GM18520 (cell line): ENCODE results near the gene DOK6.

ENCODE experiments used
- ATAC-seq: cut with Tn5 transposase; IDR thresholded peaks from one replicate; pipeline ENCODE4 v1.9.1; 2021; ENCODE audit not compliant: unreplicated experiment

The DOK6 gene

GRCh38 chr18:69680123-69680522, 279.4 kb downstream of the DOK6 start:
- ATAC-seq: no peak

- no peak for ATAC-seq
Observed at GRCh38 chr18:69683176-69683575, 282.5 kb downstream of the DOK6 start.

- ATAC-seq: no peak
Observed at GRCh38 chr18:69684789-69685188, 284.1 kb downstream of the DOK6 start.

- no peak for ATAC-seq
Observed at GRCh38 chr18:69686861-69687260, 286.2 kb downstream of the DOK6 start.

- no peak for ATAC-seq
Observed at GRCh38 chr18:69689121-69689759, 288.6 kb downstream of the DOK6 start.

GRCh38 chr18:69691008-69691760, 290.5 kb downstream of the DOK6 start:
- no peak for ATAC-seq

GRCh38 chr18:69697069-69697468, 296.4 kb downstream of the DOK6 start:
- ATAC-seq: no peak

GRCh38 chr18:69697689-69698088, 297.0 kb downstream of the DOK6 start:
- ATAC-seq: no peak

- ATAC-seq: no peak
Observed at GRCh38 chr18:69701305-69701704, 300.6 kb downstream of the DOK6 start.

GRCh38 chr18:69703461-69703860, 302.8 kb downstream of the DOK6 start:
- no peak for ATAC-seq

- ATAC-seq: no peak
Observed at GRCh38 chr18:69705987-69706386, 305.3 kb downstream of the DOK6 start.

- no peak for ATAC-seq
Observed at GRCh38 chr18:69708844-69709243, 308.2 kb downstream of the DOK6 start.

GRCh38 chr18:69715191-69715795, 314.6 kb downstream of the DOK6 start:
- no peak for ATAC-seq

- ATAC-seq: no peak
Observed at GRCh38 chr18:69717586-69717985, 316.9 kb downstream of the DOK6 start.

- ATAC-seq: no peak
Observed at GRCh38 chr18:69718912-69719547, 318.3 kb downstream of the DOK6 start.

GRCh38 chr18:69720422-69720821, 319.7 kb downstream of the DOK6 start:
- ATAC-seq: no peak

GRCh38 chr18:69723434-69723833, 322.7 kb downstream of the DOK6 start:
- no peak for ATAC-seq

GRCh38 chr18:69725009-69725408, 324.3 kb downstream of the DOK6 start:
- ATAC-seq: no peak

- ATAC-seq: no peak
Observed at GRCh38 chr18:69725855-69726508, 325.3 kb downstream of the DOK6 start.

- no peak for ATAC-seq
Observed at GRCh38 chr18:69727912-69728572, 327.4 kb downstream of the DOK6 start.

GRCh38 chr18:69730664-69731063, 330.0 kb downstream of the DOK6 start:
- no peak for ATAC-seq
